ENCODE results near the gene DOCK1.

Gene DOCK1

GRCh38 chr10:127406018-127406550 lies 500.9 kb downstream of the DOCK1 start:
- FAIRE-seq (no peak), DNase-seq (ENCODE audit: insufficient read length, low spot score) (no peak)

GRCh38 chr10:127407551-127407950 lies 502.3 kb downstream of the DOCK1 start:
- FAIRE-seq (no peak), DNase-seq (ENCODE audit: insufficient read length, low spot score) (no peak)

GRCh38 chr10:127408112-127408710 lies 503.0 kb downstream of the DOCK1 start:
- FAIRE-seq: no peak
- DNase-seq (ENCODE audit: insufficient read length, low spot score): no peak

DNA sequence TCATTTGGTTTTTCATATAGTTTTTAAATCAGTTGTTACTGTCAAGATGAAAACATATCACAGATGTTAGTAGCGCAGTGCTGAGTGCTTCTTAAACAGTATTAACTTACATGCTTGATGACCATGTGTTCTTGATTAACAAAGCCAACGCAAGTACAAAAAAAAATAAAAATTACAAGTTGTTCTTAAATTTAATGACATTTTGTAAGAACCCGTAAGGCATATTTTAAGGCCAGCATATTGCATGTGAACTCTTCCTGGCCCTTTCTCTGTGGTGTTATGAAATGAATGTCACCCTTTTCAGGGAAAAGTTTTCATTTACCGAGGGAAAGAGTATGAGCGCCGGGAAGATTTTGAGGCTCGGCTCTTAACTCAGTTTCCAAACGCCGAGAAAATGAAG lies 503.5 kb downstream of the DOCK1 start:
- FAIRE-seq: no peak

GRCh38 chr10:127410030-127410429 lies 504.8 kb downstream of the DOCK1 start:
- FAIRE-seq (no peak), DNase-seq (ENCODE audit: insufficient read length, low spot score) (no peak)

More for the DNA sequence above, 503.5 kb downstream of the DOCK1 start:
- DNase-seq (ENCODE audit: insufficient read length, low spot score): no peak

- FAIRE-seq (no peak), DNase-seq (ENCODE audit: insufficient read length, low spot score) (no peak)
Observed at GRCh38 chr10:127411062-127411461, 505.8 kb downstream of the DOCK1 start.

DNA sequence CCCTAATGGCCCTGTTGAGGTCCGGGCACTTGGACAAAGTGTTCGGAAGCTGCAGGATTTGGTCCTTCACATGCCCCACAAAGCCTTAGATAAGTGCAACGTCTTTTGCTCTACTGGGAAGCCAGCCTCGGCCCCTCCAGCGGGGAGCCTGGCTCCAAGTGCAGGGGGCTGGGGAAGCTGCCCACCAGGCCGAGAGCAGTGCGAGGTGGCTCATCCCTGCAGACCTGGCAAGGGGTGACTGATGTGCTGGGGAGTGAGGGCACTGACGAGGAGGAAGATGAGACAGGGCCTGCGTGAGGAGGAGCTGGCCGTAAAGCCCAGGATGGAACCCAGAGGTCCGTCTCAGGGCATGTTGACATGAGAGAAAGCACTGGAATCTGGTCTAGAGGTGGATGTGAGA lies 508.1 kb downstream of the DOCK1 start:
- no peak for DNase-seq (ENCODE audit: insufficient read length, low spot score)
- no peak for FAIRE-seq

DNA sequence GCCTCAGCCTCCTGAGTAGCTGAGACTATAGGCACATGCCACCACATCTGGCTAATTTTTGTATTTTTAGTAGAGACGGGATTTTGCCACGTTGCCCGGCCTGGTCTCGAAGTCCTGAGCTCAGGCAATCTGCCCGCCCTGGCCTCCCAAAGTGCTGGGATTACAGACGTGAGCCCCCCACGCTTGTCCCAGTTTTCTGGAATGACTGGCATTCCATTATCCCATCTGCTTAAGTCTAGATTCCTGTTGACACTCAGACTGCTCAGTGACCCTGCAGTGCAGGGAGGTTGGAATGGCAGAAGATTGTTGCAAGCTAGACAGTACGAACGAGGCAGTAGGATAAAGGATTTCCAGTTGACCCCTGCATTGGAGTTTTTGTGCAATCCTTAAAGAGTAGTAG lies 508.8 kb downstream of the DOCK1 start:
- no peak for FAIRE-seq

DNA sequence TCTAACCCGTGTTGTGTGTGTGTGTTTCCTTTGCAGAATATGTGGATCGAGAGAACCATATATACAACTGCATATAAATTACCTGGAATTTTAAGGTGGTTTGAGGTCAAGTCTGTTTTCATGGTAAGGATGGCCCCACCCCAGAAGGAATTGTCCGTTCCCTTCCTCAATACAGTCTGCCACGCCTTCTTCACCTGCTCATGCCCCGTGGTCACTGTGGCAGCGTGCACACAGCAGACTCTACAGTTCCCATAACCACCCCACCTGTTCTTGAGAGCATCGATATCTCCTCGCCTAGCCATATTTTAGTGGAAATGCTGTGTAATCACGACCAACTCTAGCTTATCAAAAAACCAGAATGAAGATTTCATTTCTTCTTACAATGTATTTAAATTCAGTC lies 509.9 kb downstream of the DOCK1 start:
- FAIRE-seq (no peak), DNase-seq (ENCODE audit: insufficient read length, low spot score) (no peak)

More for the DNA sequence above, 508.8 kb downstream of the DOCK1 start:
- DNase-seq (ENCODE audit: insufficient read length, low spot score): no peak

DNA sequence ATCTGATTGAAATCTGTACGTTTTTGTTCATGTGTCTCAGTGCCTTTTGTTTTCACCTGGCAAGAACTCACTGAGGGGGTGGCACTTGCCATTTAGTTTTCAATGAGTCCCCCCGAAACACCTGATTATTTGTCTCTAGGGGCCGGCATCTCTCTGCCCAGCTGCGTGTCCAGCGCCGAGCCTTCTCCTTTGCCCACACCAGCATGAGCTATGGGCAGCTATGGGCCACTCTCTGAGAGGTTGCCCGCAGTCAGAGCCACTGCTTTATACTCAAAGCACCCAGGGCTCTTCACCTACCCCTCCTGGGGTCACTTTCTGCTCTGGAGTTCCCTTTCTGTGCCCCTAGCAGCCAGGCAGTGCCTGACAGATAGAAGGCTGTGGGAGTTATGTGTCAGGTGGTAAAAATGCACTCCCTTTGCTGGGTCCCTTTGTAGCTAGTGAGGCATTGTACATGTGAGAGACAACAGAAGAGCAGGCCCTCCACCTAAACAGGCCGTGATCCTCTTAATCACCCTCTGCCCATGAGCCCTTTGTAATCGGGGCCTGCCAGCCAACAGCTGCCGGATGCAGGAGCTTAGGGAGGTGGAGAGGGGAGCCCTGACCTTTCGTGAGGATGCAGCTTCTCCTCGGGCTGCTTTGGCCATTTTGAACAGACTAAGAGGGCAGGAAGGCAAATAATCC lies 510.8 kb downstream of the DOCK1 start:
- FAIRE-seq (no peak), DNase-seq (ENCODE audit: insufficient read length, low spot score) (no peak)

DNA sequence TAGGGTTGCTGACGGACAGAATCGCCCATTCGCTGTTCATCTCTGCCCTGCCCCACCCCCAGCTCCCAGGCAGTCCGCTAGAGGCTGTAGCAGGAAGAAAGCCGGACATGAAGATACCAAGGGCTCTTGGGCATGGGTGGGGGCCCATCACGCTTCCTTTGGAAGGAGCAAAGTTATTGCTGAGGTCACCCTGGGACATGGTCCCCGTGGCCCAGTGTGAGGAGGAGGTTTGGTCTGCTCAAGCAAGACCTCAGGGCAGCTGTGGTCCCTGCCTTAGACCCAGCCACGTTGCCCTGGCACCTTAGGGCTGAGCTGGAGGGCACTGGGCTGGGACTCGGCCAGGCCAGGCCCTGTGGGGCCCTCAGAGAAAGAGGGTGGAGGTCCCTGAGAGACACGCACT lies 511.8 kb downstream of the DOCK1 start:
- FAIRE-seq (no peak), DNase-seq (ENCODE audit: insufficient read length, low spot score) (no peak)

DNA sequence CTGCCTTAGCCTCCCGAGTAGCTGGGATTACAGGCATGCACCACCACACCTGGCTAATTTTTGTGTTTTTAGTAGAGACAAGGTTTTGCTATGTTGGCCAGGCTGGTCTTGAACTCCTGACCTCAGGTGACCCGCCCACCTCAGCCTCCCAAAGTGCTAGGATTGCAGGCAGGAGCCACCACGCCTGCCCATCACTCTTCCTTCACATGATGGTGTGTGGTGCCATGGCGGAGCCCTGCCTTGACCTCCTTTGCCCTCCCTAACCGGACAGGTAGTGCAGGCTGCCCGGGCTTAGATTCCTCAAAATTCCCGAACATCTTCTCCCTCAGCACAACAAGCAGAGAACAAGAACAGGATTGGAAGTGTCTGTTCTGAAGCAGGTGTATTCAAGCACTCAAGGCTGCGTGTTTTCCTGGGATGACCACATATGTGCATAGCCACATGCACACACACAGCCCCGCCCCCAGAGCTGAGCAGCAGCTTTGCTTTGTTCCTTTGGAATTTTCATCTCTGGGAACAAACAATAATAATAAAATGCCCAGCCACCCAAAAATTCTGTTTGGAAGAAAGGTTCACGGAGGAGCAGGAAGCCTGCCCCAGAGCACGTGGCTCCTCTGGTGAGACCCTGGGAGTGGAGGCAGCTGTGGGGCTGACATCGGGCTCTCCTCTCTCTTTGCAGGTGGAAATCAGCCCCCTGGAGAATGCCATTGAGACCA lies 512.6 kb downstream of the DOCK1 start:
- DNase-seq (ENCODE audit: insufficient read length, low spot score) (no peak), FAIRE-seq (no peak)

DNA sequence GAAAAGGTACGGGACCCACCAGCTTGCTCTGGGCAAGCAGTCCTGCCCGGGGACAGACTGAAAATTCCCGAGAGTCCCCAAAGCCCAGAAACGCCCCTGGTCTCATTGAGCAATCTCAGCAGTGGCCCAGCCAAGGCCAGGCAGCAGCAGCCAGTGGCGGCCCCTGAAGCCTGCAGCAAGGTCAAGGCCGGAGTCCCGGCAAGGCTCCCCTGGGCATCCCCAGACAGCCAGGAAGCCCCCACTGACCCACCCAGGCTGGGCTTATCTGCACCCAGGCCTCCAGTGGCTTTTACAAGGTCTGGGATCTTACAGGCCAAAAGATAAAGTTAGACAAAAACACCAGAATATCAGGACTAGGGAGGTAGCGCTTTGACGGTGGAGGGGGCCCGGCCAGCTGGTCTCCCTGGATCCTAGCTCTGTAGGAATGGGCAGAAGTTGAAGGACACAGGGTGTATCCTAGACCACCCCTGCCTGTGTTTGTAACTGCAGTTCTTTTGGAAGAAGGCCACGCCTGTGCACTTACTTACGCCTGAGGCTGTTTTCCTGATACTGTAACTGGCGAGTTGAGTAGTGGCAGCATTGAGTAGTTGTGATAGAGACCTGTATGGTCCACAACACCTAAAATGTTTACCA lies 513.4 kb downstream of the DOCK1 start:
- DNase-seq (ENCODE audit: insufficient read length, low spot score) (no peak), FAIRE-seq (no peak)

- DNase-seq (ENCODE audit: insufficient read length, low spot score) (no peak), FAIRE-seq (no peak)
Observed at GRCh38 chr10:127420138-127420684, 515.0 kb downstream of the DOCK1 start.

DNA sequence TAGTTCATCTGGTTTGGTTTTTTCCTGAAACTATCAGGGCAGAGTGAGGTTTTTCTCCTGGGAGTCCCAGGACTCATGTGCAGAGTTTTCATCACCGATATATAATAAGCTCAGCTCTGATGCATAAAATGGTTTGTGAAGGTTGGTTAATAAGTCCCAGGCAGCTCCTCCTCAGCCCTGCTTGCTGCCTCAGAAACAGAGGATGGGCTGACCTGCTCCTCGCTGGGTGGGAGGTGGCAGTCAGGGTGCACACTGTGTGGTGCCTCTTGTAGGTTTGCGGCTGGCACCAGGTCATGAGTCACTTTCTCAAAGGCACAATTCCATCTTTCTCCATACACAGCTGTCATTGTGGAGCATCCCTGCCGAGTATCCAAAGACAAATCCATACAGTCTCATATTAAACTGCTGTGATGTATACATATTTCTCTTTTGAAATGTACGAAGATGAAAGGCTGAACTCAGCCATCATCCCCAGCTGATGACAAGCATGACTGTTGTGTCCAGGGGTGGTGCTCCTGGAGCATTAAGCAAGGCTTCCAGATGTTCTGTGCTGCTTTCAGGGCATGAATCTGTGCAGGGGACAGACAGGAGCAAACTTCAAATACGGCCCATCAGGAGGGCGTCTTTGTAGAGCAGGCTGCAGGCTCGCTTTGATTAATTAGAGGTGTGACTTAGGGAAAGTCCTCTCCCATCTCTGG lies 518.1 kb downstream of the DOCK1 start:
- no peak for FAIRE-seq
- DNase-seq (ENCODE audit: insufficient read length, low spot score): no peak

GRCh38 chr10:127424594-127425264 lies 519.5 kb downstream of the DOCK1 start:
- no peak for DNase-seq (ENCODE audit: insufficient read length, low spot score)
- FAIRE-seq: no peak

DNA sequence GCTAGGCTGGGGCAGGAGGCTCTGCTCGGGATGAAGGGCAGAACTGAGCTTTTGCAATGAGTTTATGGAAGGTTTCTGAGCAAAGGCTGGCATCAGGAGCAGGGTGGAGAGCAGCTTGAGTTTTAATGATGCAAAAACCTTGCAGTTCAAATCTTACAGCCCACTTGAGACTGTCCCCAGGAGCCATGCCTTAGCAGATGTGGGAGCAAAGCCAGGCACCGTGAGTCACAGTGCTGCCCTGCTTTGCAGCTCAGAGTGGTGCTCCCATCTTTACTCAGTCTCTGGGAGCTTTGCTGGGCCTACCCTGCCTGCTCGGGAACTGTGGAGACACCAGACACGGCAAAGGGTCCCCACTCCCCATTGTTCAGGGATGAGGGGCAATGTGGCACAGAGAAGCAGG lies 521.5 kb downstream of the DOCK1 start:
- FAIRE-seq (no peak), DNase-seq (ENCODE audit: insufficient read length, low spot score) (no peak)

- FAIRE-seq: no peak
- DNase-seq (ENCODE audit: insufficient read length, low spot score): no peak
Observed at GRCh38 chr10:127427926-127428325, 522.7 kb downstream of the DOCK1 start.

GRCh38 chr10:127428385-127428980 lies 523.3 kb downstream of the DOCK1 start:
- DNase-seq (ENCODE audit: insufficient read length, low spot score): no peak
- FAIRE-seq: no peak

All from HTR-8/SVneo (cell line).